Fibroblast of the aortic adventitia (primary cell): Measurements from ENCODE around the gene GNAO1. TPM values are rescaled to one million over a fixed set of nuclear protein-coding genes. Genes with fewer than 3 reads are reported as not detected.

Experiments used
- DNase-seq: peaks from one replicate; pipeline ENCODE4 v3.0.0-alpha.2; 2010; ENCODE audit warnings: low read depth
- H3K4me3 ChIP-seq: 2 replicates; pipeline ENCODE4 v1.5.1; 2011; ENCODE audit warnings: low read depth, mild to moderate bottlenecking, control low read depth, low read length, moderate library complexity
- CTCF ChIP-seq: IDR thresholded peaks from 2 replicates; pipeline ENCODE4 v1.5.1; 2011; ENCODE audit warnings: mild to moderate bottlenecking, low read length, control low read depth, inconsistent platforms; ENCODE audit not compliant: insufficient read depth
- total RNA-seq: library from RNA; depleted of rRNA; stranded (reverse); fragments of >200 nt; gene quantifications from 2 replicates; pipeline ENCODE4 v1.2.3, GENCODE V29; 2012; ENCODE audit warnings: low replicate concordance

Gene GNAO1
- total RNA-seq, 1 donor: 0.09 TPM

- DNase-seq: no peak
- no peak for TF ChIP-seq CTCF
- H3K4me3 ChIP-seq: no peak overlapping the region
Observed at GRCh38 chr16:56197192-56197992, 6.1 kb downstream of the GNAO1 start.

DNA sequence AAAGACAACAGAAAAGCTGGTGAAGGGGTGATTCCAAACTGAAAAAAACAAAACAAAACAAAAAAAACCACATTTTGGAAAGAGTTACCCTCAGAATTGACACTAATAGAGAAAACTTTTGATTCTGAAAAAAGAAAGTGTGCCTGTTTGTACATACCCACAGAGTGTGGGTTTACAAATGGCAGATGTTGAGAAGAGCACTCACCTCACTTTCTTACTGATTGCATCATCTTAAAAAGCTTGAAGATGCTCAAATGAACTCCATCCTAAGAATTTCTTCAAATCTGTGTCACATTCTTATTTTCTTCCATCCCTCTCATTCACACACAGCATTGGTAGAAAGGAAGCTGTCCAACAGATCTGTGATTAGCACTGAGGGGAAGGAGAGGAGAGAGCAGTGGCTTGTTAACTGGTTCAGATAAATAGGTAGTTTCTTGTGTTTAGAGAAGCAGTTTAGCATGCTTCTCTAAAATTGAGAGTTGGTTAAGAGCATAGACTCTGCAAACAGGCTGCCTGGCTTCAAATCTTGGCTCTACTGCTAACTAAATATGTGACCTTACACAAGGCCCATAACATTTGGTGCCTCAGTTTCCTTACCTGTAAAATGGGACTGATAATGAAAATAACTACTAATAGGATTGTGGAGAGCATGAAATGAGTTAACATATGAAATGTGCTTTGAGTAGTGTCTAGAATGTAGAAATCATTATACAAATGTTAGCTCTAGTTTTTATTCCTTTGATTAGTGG lies 6.9 kb downstream of the GNAO1 start:
- no peak for TF ChIP-seq CTCF
- no peak overlapping the region for H3K4me3 ChIP-seq
- no peak for DNase-seq

DNA sequence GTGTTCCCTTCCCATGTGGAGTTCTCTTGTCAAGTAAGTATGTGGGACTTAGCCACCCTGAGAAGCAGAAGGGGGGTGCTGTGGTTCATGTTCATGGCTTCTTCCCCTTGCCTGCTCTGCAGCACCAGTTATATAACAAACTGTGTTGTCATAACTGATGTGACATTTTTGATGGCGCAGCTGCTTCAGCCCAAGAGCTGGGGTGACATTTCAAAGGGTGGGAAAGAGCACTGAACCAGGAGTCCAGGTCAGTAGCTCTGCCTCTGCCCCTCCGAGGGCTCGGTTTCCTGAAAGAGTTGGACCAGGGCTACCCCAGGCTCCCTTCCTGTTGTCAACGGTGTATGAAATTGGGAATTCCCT lies 7.4 kb downstream of the GNAO1 start:
- no peak for TF ChIP-seq CTCF
- DNase-seq: no peak
- no peak overlapping the region for H3K4me3 ChIP-seq

- no peak for TF ChIP-seq CTCF
- no peak overlapping the region for H3K4me3 ChIP-seq
- DNase-seq: no peak
Observed at GRCh38 chr16:56199164-56199563, 7.9 kb downstream of the GNAO1 start.

- no peak for TF ChIP-seq CTCF
- no peak for DNase-seq
- H3K4me3 ChIP-seq: no peak overlapping the region
Observed at GRCh38 chr16:56201030-56201429, 9.7 kb downstream of the GNAO1 start.

DNA sequence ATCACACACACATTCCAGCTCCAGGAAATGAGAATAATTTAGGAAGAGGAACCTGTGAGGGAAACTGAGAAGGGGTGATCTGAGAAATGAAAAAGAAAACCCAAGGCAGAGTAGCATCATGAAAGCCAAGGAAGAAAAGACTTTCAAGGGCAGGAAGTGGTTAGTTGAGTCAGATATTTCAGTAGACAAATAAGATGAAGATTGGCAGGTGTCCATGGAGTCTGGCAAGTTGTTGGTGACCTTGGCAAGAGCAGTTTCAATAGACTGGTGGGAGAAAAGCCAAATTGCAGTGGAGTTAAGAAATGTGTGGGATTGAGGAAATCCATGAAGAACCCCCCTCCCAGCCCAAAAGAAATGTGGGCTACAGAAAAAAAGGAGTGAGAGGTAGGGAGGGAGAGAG lies 10.7 kb downstream of the GNAO1 start:
- no peak for TF ChIP-seq CTCF
- no peak for DNase-seq
- no peak overlapping the region for H3K4me3 ChIP-seq
